ENCODE results near the gene PPP3CA.

Gene PPP3CA

DNA sequence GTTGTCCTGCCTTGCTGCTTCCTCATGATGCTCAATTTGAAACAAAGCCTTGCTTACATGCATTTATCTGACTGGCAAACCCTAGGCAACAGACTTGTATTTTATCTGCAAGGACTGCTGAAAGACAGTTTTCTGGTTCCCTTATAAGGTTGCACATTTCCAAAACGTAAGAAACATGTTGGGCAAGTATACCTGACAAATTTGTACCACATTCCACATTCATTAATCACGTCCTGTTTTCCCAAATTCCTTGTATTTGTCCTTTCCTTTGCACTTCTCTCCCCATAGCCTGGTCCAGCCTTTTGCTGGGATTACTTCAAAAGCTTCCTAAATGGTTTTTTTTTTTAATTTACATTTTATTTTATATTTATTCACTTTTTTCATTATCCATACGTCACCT is 310.1 kb downstream of the PPP3CA start:
- TF ChIP-seq, protein P1, sequence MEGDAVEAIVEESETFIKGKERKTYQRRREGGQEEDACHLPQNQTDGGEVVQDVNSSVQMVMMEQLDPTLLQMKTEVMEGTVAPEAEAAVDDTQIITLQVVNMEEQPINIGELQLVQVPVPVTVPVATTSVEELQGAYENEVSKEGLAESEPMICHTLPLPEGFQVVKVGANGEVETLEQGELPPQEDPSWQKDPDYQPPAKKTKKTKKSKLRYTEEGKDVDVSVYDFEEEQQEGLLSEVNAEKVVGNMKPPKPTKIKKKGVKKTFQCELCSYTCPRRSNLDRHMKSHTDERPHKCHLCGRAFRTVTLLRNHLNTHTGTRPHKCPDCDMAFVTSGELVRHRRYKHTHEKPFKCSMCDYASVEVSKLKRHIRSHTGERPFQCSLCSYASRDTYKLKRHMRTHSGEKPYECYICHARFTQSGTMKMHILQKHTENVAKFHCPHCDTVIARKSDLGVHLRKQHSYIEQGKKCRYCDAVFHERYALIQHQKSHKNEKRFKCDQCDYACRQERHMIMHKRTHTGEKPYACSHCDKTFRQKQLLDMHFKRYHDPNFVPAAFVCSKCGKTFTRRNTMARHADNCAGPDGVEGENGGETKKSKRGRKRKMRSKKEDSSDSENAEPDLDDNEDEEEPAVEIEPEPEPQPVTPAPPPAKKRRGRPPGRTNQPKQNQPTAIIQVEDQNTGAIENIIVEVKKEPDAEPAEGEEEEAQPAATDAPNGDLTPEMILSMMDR (conservative IDR thresholded peaks at IDR 0.05; ENCODE audit: low read depth, low read length) = no peak
- no peak for DNase-seq (ENCODE audit: low read depth)
- H3K4me3 ChIP-seq (ENCODE audit: low read length) = no peak overlapping the region

GRCh38 chr4:101035487-101035886 is 311.8 kb downstream of the PPP3CA start:
- no peak overlapping the region for H3K4me3 ChIP-seq (ENCODE audit: low read length)
- no peak for DNase-seq (ENCODE audit: low read depth)
- TF ChIP-seq, protein P1 (conservative IDR thresholded peaks at IDR 0.05; ENCODE audit: low read depth, low read length) = no peak

DNA sequence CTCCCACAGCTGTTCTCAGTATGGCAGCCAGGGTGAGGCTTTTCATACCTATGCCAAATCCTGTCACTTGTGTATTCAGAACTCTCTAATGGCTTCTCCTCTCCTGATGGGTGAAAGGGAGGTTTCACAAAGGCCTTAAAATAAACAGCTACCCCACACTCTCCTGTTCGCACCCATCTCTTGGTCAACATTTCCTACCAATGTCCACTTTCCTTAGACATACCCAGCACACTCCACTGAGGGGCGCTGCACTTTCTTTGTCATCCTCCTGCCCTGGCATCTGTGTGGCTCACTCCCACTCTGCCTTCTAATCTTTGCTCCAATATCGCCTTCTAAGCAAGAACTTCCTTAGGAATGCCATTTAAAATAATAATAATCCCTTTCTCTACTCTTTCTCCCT is 313.3 kb downstream of the PPP3CA start:
- TF ChIP-seq, protein P1 (conservative IDR thresholded peaks at IDR 0.05; ENCODE audit: low read depth, low read length) = no peak
- no peak for DNase-seq (ENCODE audit: low read depth)
- no peak overlapping the region for H3K4me3 ChIP-seq (ENCODE audit: low read length)

DNA sequence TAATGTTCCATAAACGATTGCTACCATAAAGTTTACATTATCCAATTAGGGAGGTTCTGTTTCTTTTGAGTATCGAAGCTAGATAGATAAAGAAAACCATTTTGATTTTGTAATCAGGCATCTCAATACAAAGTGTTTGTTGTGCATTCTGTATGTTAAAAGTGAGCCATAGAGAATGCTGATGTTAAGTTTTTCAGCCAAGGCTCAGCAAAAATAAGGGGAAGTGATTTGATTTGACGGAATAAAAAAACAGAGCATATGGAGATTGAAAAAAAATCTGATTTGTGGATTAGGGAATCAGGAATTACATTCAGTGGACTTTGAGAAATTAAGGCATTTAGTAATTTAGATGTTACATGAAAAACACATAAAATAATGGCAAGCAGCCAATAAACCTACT is 314.8 kb downstream of the PPP3CA start:
- no peak overlapping the region for H3K4me3 ChIP-seq (ENCODE audit: low read length)
- no peak for DNase-seq (ENCODE audit: low read depth)
- TF ChIP-seq, protein P1 (conservative IDR thresholded peaks at IDR 0.05; ENCODE audit: low read depth, low read length) = no peak

DNA sequence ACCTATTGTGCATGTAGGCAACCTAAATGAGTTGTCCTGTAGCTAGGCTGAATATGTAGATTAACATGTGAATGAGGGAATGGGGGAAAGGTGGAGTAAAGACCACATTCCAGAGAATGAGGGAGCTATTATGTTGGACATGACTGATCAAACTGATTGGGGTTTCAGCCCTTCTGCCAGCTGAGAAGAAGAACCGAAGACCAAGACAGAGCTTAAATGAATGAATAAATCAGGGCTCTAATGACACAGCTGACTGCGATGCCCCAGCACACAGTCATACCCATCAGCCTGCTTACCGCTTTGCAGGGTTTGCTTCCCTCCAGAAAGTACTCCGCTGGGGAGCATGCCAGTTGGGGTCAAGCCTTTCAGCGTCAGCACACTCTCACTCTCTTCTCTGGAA is 315.4 kb downstream of the PPP3CA start:
- no peak overlapping the region for H3K4me3 ChIP-seq (ENCODE audit: low read length)
- no peak for DNase-seq (ENCODE audit: low read depth)
- TF ChIP-seq, protein P1 (conservative IDR thresholded peaks at IDR 0.05; ENCODE audit: low read depth, low read length) = no peak

GRCh38 chr4:101028886-101029285 is 318.4 kb downstream of the PPP3CA start:
- TF ChIP-seq, protein P1 (conservative IDR thresholded peaks at IDR 0.05; ENCODE audit: low read depth, low read length) = no peak
- no peak for DNase-seq (ENCODE audit: low read depth)
- no peak overlapping the region for H3K4me3 ChIP-seq (ENCODE audit: low read length)

GRCh38 chr4:101027721-101028120 is 319.6 kb downstream of the PPP3CA start:
- TF ChIP-seq, protein P1 (conservative IDR thresholded peaks at IDR 0.05; ENCODE audit: low read depth, low read length) = no peak
- no peak for DNase-seq (ENCODE audit: low read depth)
- H3K4me3 ChIP-seq (ENCODE audit: low read length) = no peak overlapping the region
